ENCODE results near the gene STARD6. TPM values are rescaled to one million over a fixed set of nuclear protein-coding genes. Genes with fewer than 3 reads are reported as not detected.
"Not testable (repeated sequence)": the region's sequence is repeated elsewhere in the genome, so short reads cannot be mapped to it uniquely, and the experiment has no call there.

Gene STARD6
- total RNA-seq, 2 experiments from 2014 or later, result not detected

DNA sequence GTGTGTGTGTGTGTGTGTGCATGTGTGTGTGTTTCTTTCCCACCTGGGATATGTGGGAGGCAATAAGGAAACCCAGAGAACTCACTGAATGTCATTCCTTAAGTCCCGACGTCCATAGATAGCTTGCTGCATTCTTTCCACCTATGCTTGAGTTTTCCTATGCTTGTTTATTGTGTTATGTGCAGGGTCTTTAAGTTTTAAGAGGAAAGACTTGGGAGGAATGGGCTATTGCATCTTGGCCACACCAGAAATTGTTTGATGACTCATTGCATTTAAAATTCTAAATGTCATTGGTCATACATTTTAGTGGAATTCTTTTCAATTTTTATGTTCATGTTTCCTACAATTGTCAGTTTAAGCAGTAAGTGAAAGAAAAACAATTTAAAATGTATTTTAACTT, 33.7 kb downstream of the STARD6 start:
- CTCF ChIA-PET, result no interaction called here
- H3K4me1 Mint-ChIP-seq (ENCODE audit: low read depth), result no peaks in the 10 kb centered on the region
- intact Hi-C loops (cut with DNase I, micrococcal nuclease), result no loop called here

GRCh38 chr18:54323561-54323960, 34.1 kb downstream of the STARD6 start:
- POLR2A ChIA-PET, result no interaction called here
- intact Hi-C loops (cut with DNase I, micrococcal nuclease), result no loop called here
- no peaks in the 10 kb centered on the region for H3K27me3 ChIP-seq (ENCODE audit: control insufficient read depth in 1 of 2, insufficient read depth in 2 of 2, low read length in 2 of 2)
- H3K4me3 ChIP-seq (ENCODE audit: low read length), result no peak overlapping the region
- no peak overlapping the region for H3K27ac ChIP-seq (ENCODE audit: low read depth in 1 of 2, low read length in 2 of 2)
- no peaks in the 10 kb centered on the region for H3K4me1 ChIP-seq (ENCODE audit: insufficient read depth, low read length)
- H3K9me3 ChIP-seq (ENCODE audit: control insufficient read depth in 1 of 2, insufficient read depth in 1 of 2, low read length in 2 of 2), result no peaks in the 10 kb centered on the region
- H3K4me1 Mint-ChIP-seq (ENCODE audit: low read depth), result no peaks in the 10 kb centered on the region
- ATAC-seq (ENCODE audit: poor library complexity) (no peak), DNase-seq (no peak)
- H3K4me3 Mint-ChIP-seq, result no peak overlapping the region
- no peaks in the 10 kb centered on the region for H3K36me3 ChIP-seq (ENCODE audit: insufficient read depth, low read length)
- no peaks in the 10 kb centered on the region for H3K36me3 Mint-ChIP-seq (ENCODE audit: low read depth)
- CTCF ChIA-PET, result no interaction called here
- no peak for TF ChIP-seq CTCF (IDR thresholded peaks at IDR 0.05)
- H3K9me3 Mint-ChIP-seq, result no peaks in the 10 kb centered on the region
- no peak overlapping the region for H3K27ac Mint-ChIP-seq
- H3K27me3 Mint-ChIP-seq, result peaks cover 5% of the 10 kb centered on the region

More for the DNA sequence above, 33.7 kb downstream of the STARD6 start:
- POLR2A ChIA-PET, result no interaction called here
- Histone ChIP-seq H3K4me1 (ENCODE audit: insufficient read depth, low read length) (no peaks in the 10 kb centered on the region), H3K4me3 (ENCODE audit: low read length) (no peak overlapping the region), H3K27me3 (ENCODE audit: control insufficient read depth in 1 of 2, insufficient read depth in 2 of 2, low read length in 2 of 2) (no peaks in the 10 kb centered on the region), H3K9me3 (ENCODE audit: control insufficient read depth in 1 of 2, insufficient read depth in 1 of 2, low read length in 2 of 2) (no peaks in the 10 kb centered on the region), H3K36me3 (ENCODE audit: insufficient read depth, low read length) (no peaks in the 10 kb centered on the region), H3K27ac (ENCODE audit: low read depth in 1 of 2, low read length in 2 of 2) (no peak overlapping the region)
- H3K36me3 Mint-ChIP-seq (ENCODE audit: low read depth), result no peaks in the 10 kb centered on the region
- no peak overlapping the region for H3K27ac Mint-ChIP-seq
- ATAC-seq (ENCODE audit: poor library complexity) (no peak), DNase-seq (no peak)
- H3K4me3 Mint-ChIP-seq, result no peak overlapping the region
- H3K9me3 Mint-ChIP-seq, result no peaks in the 10 kb centered on the region
- TF ChIP-seq CTCF (IDR thresholded peaks at IDR 0.05), result no peak
- peaks cover 5% of the 10 kb centered on the region for H3K27me3 Mint-ChIP-seq

DNA sequence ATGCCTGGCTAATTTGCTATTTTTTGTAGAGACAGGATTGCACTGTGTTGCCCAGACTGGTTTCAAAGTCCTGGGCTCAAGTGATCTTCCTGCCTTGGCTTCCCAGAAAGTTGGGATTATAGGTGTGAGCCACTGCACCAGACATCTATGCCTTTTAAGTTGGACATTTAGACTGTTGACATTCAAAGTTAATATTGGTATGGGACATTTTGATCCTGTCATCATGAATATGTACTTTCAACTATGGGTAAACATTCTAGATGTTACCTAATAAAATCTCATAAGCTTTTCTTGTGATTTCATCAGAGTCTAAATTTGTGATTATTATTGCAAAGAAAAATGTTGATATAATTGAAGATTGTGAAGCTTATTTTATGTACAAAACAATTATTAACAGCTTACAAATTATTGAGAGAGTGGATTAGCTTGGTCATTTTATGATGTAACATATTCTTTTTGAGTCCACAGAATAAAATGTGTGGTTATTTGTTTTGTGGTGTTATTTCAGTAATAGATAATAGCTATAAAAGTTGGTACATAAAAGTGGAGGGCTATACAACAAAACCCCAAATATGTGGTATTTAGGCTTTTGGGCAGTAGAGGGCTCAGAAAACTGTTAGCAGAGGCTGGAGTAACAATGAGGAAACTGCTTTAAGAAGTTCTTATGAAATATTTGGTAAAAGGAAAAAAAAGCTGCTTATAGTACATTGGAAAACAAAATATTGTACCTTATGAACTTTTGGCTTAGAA, 41.4 kb downstream of the STARD6 start:
- DNase-seq, result no peak
- Histone ChIP-seq H3K27me3 (ENCODE audit: control insufficient read depth in 1 of 2, insufficient read depth in 2 of 2, low read length in 2 of 2) (no peaks in the 10 kb centered on the region), H3K36me3 (ENCODE audit: insufficient read depth, low read length) (no peaks in the 10 kb centered on the region), H3K9me3 (ENCODE audit: control insufficient read depth in 1 of 2, insufficient read depth in 1 of 2, low read length in 2 of 2) (no peaks in the 10 kb centered on the region), H3K4me3 (ENCODE audit: low read length) (no peak overlapping the region), H3K4me1 (ENCODE audit: insufficient read depth, low read length) (no peaks in the 10 kb centered on the region), H3K27ac (ENCODE audit: low read depth in 1 of 2, low read length in 2 of 2) (no peak overlapping the region)
- Mint-ChIP-seq H3K4me1 (ENCODE audit: low read depth) (no peaks in the 10 kb centered on the region), H3K4me3 (no peak overlapping the region), H3K9me3 (no peaks in the 10 kb centered on the region), H3K27me3 (peaks cover 19% of the 10 kb centered on the region), H3K36me3 (ENCODE audit: low read depth) (no peaks in the 10 kb centered on the region), H3K27ac (no peak overlapping the region)
- ChIA-PET CTCF (interaction anchor here (1.0 kb wide), 1 partner anchor 34 kb away, joined by 3 read pairs; no protein-coding TSS in a partner anchor), POLR2A (no interaction called here)
- TF ChIP-seq CTCF (IDR thresholded peaks at IDR 0.05), result no peak
- intact Hi-C loops (cut with DNase I, micrococcal nuclease), result no loop called here
- no peak for ATAC-seq (ENCODE audit: poor library complexity)

DNA sequence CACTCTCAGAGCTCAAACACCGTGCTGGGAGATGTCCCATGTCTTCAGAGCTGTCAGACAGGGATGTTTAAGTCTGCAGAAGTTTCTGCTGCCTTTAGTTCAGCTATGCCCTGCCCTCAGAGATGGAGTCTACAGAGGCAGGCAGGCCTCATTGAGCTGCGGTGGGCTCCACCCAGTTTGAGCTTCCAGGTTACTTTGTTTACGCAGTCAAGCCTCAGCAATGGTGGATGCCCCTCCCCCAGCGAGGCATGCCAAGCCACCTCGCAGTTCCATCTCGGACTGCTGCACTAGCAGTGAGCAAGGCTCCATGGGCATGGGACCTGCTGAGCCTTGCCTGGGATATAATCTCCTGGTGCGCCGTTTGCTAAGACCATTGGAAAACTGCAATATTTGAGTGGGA, 48.1 kb downstream of the STARD6 start:
- H3K27ac Mint-ChIP-seq; H3K9me3 ChIP-seq (ENCODE audit: control insufficient read depth in 1 of 2, insufficient read depth in 1 of 2, low read length in 2 of 2); H3K36me3 Mint-ChIP-seq (ENCODE audit: low read depth); H3K9me3 Mint-ChIP-seq; H3K27me3 ChIP-seq (ENCODE audit: control insufficient read depth in 1 of 2, insufficient read depth in 2 of 2, low read length in 2 of 2); H3K27ac ChIP-seq (ENCODE audit: low read depth in 1 of 2, low read length in 2 of 2); H3K4me3 Mint-ChIP-seq; POLR2A ChIA-PET; intact Hi-C loops (cut with DNase I, micrococcal nuclease); H3K4me1 Mint-ChIP-seq (ENCODE audit: low read depth); H3K27me3 Mint-ChIP-seq; ATAC-seq (ENCODE audit: poor library complexity); DNase-seq; H3K36me3 ChIP-seq (ENCODE audit: insufficient read depth, low read length); CTCF ChIA-PET; H3K4me1 ChIP-seq (ENCODE audit: insufficient read depth, low read length); H3K4me3 ChIP-seq (ENCODE audit: low read length): not testable (repeated sequence)

All from CD4-positive, alpha-beta T cell (primary cell).